ENCODE results near the gene INTS6. TPM values are rescaled to one million over a fixed set of nuclear protein-coding genes. Genes with fewer than 3 reads are reported as not detected.

The INTS6 gene
- total and polyA plus RNA-seq, 3 experiments from 2014 or later: 28.4 to 58.2 (median 56.6) TPM

DNA sequence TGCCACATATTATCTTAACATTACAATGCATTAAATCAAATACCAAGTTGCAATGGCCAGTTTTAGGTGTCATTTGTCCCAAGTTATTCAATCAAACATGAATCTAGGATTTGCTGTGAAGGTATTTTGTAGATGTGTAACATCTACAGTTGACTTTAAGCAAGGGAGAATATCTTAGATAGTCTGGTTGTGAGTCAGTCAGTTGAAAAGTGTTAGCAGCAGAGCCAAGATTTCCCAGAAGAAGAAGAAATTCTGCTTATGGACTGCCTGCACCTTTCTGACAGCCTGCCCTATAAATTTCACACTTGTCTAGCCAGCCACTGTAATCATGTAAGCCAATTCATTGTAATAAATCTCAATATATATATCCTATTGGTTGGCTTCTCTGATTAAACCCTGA is 41.3 kb upstream of the INTS6 start:
- no peaks in the 10 kb centered on the region for H3K4me1 ChIP-seq (ENCODE audit: insufficient read depth, low read length)
- peaks cover 0 to 1% (median 0%) of the 10 kb centered on the region in 3 donors for H3K36me3 Mint-ChIP-seq
- no peaks in the 10 kb centered on the region for H3K9me3 Mint-ChIP-seq
- H3K36me3 ChIP-seq (ENCODE audit: insufficient read depth, low read length): no peaks in the 10 kb centered on the region
- peaks cover 0 to 32% of the 10 kb centered on the region in 2 donors for H3K27me3 Mint-ChIP-seq
- ChIA-PET POLR2A (no interaction called here), CTCF (no interaction called here)
- no peak for DNase-seq
- H3K9me3 ChIP-seq (ENCODE audit: low read length): no peaks in the 10 kb centered on the region
- no peaks in the 10 kb centered on the region for H3K4me1 Mint-ChIP-seq
- H3K27ac Mint-ChIP-seq: no peak overlapping the region
- no peaks in the 10 kb centered on the region for H3K27me3 ChIP-seq (ENCODE audit: insufficient read depth, low read length, poor library complexity, severe bottlenecking)
- H3K27ac ChIP-seq (ENCODE audit: low read depth, low read length): no peak overlapping the region
- H3K4me3 Mint-ChIP-seq: no peak overlapping the region
- H3K4me3 ChIP-seq (ENCODE audit: low read length): no peak overlapping the region

DNA sequence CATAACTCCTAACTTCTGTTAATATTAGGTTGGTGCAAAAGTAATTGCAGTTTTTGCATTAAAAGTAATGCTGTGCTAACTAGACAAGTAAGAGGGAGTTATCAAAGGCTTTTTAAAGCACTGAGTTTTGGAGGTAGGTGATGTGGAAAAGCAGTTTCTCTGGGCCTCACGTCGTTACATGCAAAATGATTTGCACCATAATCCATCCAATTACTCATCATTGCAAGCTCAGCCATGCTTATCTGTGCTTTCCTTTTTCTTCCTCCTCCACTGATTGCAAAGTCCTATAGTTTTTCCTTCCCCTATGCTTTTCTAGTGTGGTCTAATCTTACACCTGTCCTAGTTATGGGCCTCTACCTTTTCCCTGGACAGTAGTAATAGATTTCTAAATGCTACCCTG is 35.4 kb upstream of the INTS6 start:
- Mint-ChIP-seq H3K27me3 (peaks cover 0 to 18% of the 10 kb centered on the region in 2 donors), H3K9me3 (peaks cover 0 to 6% (median 0%) of the 10 kb centered on the region in 5 donors), H3K4me1 (no peaks in the 10 kb centered on the region), H3K27ac (no peak overlapping the region), H3K36me3 (peaks cover 0 to 9% (median 1%) of the 10 kb centered on the region in 3 donors), H3K4me3 (no peak overlapping the region)
- ChIA-PET CTCF (no interaction called here), POLR2A (no interaction called here)
- no peaks in the 10 kb centered on the region for H3K9me3 ChIP-seq (ENCODE audit: low read length)
- DNase-seq: no peak
- H3K36me3 ChIP-seq (ENCODE audit: insufficient read depth, low read length): no peaks in the 10 kb centered on the region
- no peaks in the 10 kb centered on the region for H3K4me1 ChIP-seq (ENCODE audit: insufficient read depth, low read length)
- no peak overlapping the region for H3K4me3 ChIP-seq (ENCODE audit: low read length)
- no peaks in the 10 kb centered on the region for H3K27me3 ChIP-seq (ENCODE audit: insufficient read depth, low read length, poor library complexity, severe bottlenecking)
- H3K27ac ChIP-seq (ENCODE audit: low read depth, low read length): no peak overlapping the region

DNA sequence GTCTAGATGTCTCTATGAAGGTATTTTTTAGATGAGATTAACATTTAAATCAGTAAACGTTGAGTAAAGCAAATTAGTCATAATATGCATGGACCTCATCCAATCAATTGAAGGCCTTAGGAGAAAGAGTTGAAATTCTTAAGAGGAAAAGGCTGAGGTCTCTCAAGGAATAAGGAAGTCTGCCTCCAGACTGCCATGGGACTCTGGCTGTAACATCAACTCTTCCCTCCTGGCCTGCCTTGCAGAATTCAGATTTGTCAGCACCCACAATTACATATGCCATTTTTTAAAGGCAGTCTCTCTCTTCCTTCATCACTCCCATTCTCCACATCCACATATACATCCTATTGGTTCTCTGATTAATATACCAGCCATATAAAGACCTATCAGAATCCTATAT is 28.8 kb upstream of the INTS6 start:
- Histone ChIP-seq H3K27ac (ENCODE audit: low read depth, low read length) (no peak overlapping the region), H3K36me3 (ENCODE audit: insufficient read depth, low read length) (no peaks in the 10 kb centered on the region), H3K27me3 (ENCODE audit: insufficient read depth, low read length, poor library complexity, severe bottlenecking) (no peaks in the 10 kb centered on the region), H3K9me3 (ENCODE audit: low read length) (no peaks in the 10 kb centered on the region), H3K4me3 (ENCODE audit: low read length) (no peak overlapping the region), H3K4me1 (ENCODE audit: insufficient read depth, low read length) (no peaks in the 10 kb centered on the region)
- H3K4me1 Mint-ChIP-seq: no peaks in the 10 kb centered on the region
- H3K36me3 Mint-ChIP-seq: peaks cover 0 to 9% (median 0%) of the 10 kb centered on the region in 3 donors
- no peak overlapping the region for H3K4me3 Mint-ChIP-seq
- ChIA-PET POLR2A (no interaction called here), CTCF (no interaction called here)
- no peak overlapping the region for H3K27ac Mint-ChIP-seq
- no peaks in the 10 kb centered on the region for H3K27me3 Mint-ChIP-seq
- DNase-seq: no peak
- peaks cover 0 to 6% (median 0%) of the 10 kb centered on the region in 5 donors for H3K9me3 Mint-ChIP-seq

DNA sequence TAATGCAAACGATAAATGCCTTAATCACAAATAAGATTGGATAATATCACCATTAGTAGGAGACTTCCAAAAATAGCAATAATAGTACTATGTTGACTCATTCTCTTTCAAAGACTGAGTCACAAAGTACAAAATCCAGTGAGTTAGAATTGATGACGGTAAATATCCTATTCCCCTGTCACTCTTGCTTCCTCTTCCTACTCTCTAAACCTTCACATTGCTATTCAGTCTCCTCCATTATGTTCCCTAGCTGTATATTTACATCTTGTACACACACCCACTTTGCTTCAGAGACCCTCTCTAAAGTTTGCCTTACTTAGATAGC is 26.3 kb upstream of the INTS6 start:
- H3K4me1 ChIP-seq (ENCODE audit: insufficient read depth, low read length): no peaks in the 10 kb centered on the region
- ChIA-PET POLR2A (no interaction called here), CTCF (no interaction called here)
- H3K4me3 ChIP-seq (ENCODE audit: low read length): no peak overlapping the region
- Mint-ChIP-seq H3K9me3 (peaks cover 0 to 6% (median 0%) of the 10 kb centered on the region in 5 donors), H3K4me3 (no peak overlapping the region), H3K36me3 (peaks cover 0 to 8% (median 0%) of the 10 kb centered on the region in 3 donors), H3K4me1 (no peaks in the 10 kb centered on the region), H3K27ac (no peak overlapping the region), H3K27me3 (no peaks in the 10 kb centered on the region)
- no peak for DNase-seq
- H3K36me3 ChIP-seq (ENCODE audit: insufficient read depth, low read length): no peaks in the 10 kb centered on the region
- H3K27me3 ChIP-seq (ENCODE audit: insufficient read depth, low read length, poor library complexity, severe bottlenecking): no peaks in the 10 kb centered on the region
- no peaks in the 10 kb centered on the region for H3K9me3 ChIP-seq (ENCODE audit: low read length)
- H3K27ac ChIP-seq (ENCODE audit: low read depth, low read length): no peak overlapping the region

DNA sequence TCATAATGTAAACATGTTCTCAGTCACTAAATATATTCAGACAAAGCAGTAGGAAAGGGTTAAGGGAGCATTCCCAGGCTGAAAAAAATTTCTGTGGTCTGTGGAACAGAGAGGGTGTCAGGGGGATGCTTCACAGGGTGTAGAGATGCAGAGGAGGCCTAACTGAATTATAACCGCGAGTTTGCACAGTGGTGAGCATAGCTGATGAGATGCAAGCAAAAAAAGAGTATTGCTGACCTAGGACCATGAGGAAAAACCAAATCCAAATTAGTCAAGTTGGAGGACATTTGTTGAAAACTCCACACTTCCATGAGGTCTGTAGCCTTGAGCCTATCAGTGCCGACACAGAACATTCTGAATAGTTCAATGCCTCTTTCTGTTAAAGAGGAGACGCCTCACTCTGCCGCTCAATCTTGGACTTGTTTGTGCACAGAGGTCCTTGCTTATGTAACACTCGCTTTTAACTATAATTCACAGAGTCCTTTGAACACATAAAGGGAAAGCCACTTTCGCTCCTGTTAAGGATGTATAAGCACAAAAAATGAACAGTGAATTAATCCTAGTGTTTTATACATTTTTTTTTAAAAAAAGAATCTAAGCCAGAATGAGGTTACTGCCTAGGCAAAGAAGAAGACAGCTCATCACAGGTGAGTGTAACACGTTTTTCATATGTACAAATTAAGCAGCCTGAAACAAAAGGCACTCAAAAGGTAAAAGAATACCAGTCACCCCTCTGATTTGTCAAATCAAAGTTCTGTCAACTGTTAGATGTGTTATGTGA is 25.8 kb upstream of the INTS6 start:
- no peaks in the 10 kb centered on the region for H3K36me3 ChIP-seq (ENCODE audit: insufficient read depth, low read length)
- H3K27me3 ChIP-seq (ENCODE audit: insufficient read depth, low read length, poor library complexity, severe bottlenecking): no peaks in the 10 kb centered on the region
- POLR2A ChIA-PET: no interaction called here
- H3K9me3 ChIP-seq (ENCODE audit: low read length): no peaks in the 10 kb centered on the region
- no peak overlapping the region for H3K4me3 ChIP-seq (ENCODE audit: low read length)
- H3K4me3 Mint-ChIP-seq: no peak overlapping the region
- CTCF ChIA-PET: no interaction called here
- H3K36me3 Mint-ChIP-seq: peaks cover 0 to 3% (median 0%) of the 10 kb centered on the region in 3 donors
- H3K27me3 Mint-ChIP-seq: no peaks in the 10 kb centered on the region
- H3K4me1 ChIP-seq (ENCODE audit: insufficient read depth, low read length): no peaks in the 10 kb centered on the region
- no peaks in the 10 kb centered on the region for H3K4me1 Mint-ChIP-seq
- H3K27ac Mint-ChIP-seq: no peak overlapping the region
- no peak for DNase-seq
- H3K9me3 Mint-ChIP-seq: peaks cover 0 to 3% (median 0%) of the 10 kb centered on the region in 5 donors
- no peak overlapping the region for H3K27ac ChIP-seq (ENCODE audit: low read depth, low read length)

DNA sequence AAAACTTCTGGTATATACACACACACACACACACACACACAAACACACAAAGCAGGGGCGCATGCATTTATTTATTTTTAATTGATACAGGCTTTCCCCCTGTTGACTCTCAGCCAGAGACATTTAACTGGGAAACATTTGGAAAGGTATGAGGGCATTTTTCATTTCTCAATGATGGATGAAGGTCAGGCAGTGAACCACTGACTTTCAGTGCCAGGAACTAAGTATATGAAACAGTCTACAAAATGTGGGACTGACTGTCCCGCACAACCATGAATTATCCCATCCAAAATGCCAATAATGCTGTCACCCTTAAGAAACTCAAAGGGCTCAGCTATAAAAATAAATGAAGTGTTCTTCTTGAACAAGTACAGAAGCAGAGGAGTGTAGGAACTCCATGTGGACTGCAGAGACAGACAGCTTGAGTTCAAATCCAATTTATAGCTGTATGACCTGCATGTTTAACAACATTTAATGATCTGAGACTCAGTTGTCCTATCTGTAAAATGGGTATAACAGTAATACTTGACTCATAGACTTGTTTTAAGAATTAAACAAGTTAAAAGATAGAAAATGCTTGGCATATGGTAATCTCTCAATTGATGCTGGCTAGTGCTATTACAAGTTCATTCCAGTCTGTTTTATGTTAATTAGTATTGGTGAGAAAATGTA is 25.0 kb upstream of the INTS6 start:
- Histone ChIP-seq H3K36me3 (ENCODE audit: insufficient read depth, low read length) (no peaks in the 10 kb centered on the region), H3K9me3 (ENCODE audit: low read length) (no peaks in the 10 kb centered on the region), H3K4me1 (ENCODE audit: insufficient read depth, low read length) (no peaks in the 10 kb centered on the region), H3K27me3 (ENCODE audit: insufficient read depth, low read length, poor library complexity, severe bottlenecking) (no peaks in the 10 kb centered on the region), H3K27ac (ENCODE audit: low read depth, low read length) (no peak overlapping the region), H3K4me3 (ENCODE audit: low read length) (no peak overlapping the region)
- Mint-ChIP-seq H3K4me3 (no peak overlapping the region), H3K9me3 (no peaks in the 10 kb centered on the region), H3K27ac (no peak overlapping the region), H3K36me3 (no peaks in the 10 kb centered on the region), H3K27me3 (no peaks in the 10 kb centered on the region), H3K4me1 (no peaks in the 10 kb centered on the region)
- no peak for DNase-seq
- POLR2A ChIA-PET: no interaction called here
- CTCF ChIA-PET: no interaction called here

DNA sequence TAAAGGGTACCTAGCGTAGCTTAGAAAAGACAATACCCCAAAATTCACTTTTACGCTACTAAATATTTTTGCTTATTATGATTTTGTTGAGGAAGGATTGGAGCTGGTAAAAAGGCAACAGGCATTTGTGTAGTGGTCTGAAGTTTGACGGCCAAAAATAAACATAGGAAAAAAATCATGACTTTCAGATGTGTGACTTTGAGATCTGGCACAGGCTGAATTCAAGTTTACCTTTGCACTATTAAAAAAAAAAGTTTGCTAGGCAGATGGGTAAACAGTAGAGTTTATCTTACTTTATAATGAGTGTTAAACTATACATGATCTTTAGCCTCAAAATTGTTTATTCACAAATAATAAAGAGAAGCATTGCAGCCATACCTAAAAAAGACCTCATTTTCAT is 24.3 kb upstream of the INTS6 start:
- no peaks in the 10 kb centered on the region for H3K4me1 Mint-ChIP-seq
- ChIA-PET CTCF (no interaction called here), POLR2A (no interaction called here)
- no peak overlapping the region for H3K4me3 Mint-ChIP-seq
- H3K9me3 Mint-ChIP-seq: no peaks in the 10 kb centered on the region
- Histone ChIP-seq H3K27me3 (ENCODE audit: insufficient read depth, low read length, poor library complexity, severe bottlenecking) (no peaks in the 10 kb centered on the region), H3K4me3 (ENCODE audit: low read length) (no peak overlapping the region), H3K36me3 (ENCODE audit: insufficient read depth, low read length) (no peaks in the 10 kb centered on the region), H3K27ac (ENCODE audit: low read depth, low read length) (no peak overlapping the region), H3K4me1 (ENCODE audit: insufficient read depth, low read length) (no peaks in the 10 kb centered on the region), H3K9me3 (ENCODE audit: low read length) (no peaks in the 10 kb centered on the region)
- DNase-seq: no peak
- no peaks in the 10 kb centered on the region for H3K36me3 Mint-ChIP-seq
- no peaks in the 10 kb centered on the region for H3K27me3 Mint-ChIP-seq
- H3K27ac Mint-ChIP-seq: no peak overlapping the region

DNA sequence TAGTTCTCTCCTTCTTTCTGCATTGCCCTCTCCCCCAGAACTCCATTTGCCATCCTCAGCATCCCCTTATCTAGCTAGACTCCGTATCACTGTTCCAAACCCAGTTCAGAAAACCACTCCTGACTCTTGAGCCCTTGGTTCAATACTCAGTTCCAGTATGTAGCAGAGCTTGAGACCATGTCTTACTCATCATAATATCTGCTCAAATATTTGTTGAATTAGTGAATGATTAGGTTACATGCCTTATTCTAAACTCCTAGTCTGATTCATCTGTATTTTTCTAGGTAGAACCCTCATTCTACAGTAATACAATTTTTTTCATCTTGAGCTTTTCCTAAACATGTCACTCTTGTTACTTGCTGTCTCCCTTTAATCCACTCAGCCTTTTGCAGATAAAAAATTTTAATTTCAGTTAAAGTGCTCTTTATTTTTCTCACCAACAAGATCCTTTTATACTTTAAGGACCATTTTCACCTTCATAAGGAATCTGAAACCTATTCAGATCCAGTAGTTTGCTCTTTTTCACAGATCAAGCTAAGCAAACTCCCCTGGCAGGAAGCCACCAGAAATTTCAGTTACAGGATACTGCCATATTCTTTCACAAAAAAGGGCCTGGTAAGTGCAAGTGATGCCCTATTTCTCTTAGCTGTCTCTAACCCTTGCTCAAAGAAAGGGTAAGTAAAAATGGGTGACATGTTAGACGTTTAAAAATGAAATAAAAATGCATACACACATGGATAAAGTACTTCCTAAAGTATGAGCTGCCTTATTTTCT is 23.1 kb upstream of the INTS6 start:
- Mint-ChIP-seq H3K4me1 (no peaks in the 10 kb centered on the region), H3K36me3 (no peaks in the 10 kb centered on the region), H3K4me3 (no peak overlapping the region), H3K27ac (peak overlapping the region in 2 of 8 donors; percentile 43 to 44), H3K27me3 (no peaks in the 10 kb centered on the region), H3K9me3 (no peaks in the 10 kb centered on the region)
- ChIA-PET POLR2A (no interaction called here), CTCF (interaction anchor here (0.6 to 1.1 kb wide), 2 partner anchors 22 to 1409 kb away, joined by 3 read pairs; no protein-coding TSS in a partner anchor)
- Histone ChIP-seq H3K27me3 (ENCODE audit: insufficient read depth, low read length, poor library complexity, severe bottlenecking) (no peaks in the 10 kb centered on the region), H3K36me3 (ENCODE audit: insufficient read depth, low read length) (no peaks in the 10 kb centered on the region), H3K9me3 (ENCODE audit: low read length) (no peaks in the 10 kb centered on the region), H3K4me1 (ENCODE audit: insufficient read depth, low read length) (no peaks in the 10 kb centered on the region), H3K4me3 (ENCODE audit: low read length) (no peak overlapping the region), H3K27ac (ENCODE audit: low read depth, low read length) (no peak overlapping the region)
- no peak for DNase-seq
